HG03442 (cell line): Measurements from ENCODE around the gene RAB31.
"Not testable (repeated sequence)": the region's sequence is repeated elsewhere in the genome, so short reads cannot be mapped to it uniquely, and the experiment has no call there.

Experiments
- ATAC-seq: cut with Tn5 transposase; IDR thresholded peaks from one replicate; pipeline ENCODE4 v1.9.1; 2021; ENCODE audit warnings: mild to moderate bottlenecking, moderate library complexity; ENCODE audit not compliant: unreplicated experiment

RAB31 gene

GRCh38 chr18:9757827-9758621, 49.9 kb downstream of the RAB31 start:
- ATAC-seq: no peak

- no peak for ATAC-seq
Measured at GRCh38 chr18:9758624-9759075, 50.5 kb downstream of the RAB31 start.

GRCh38 chr18:9760641-9761040, 52.5 kb downstream of the RAB31 start:
- no peak for ATAC-seq

GRCh38 chr18:9762526-9762925, 54.4 kb downstream of the RAB31 start:
- no peak for ATAC-seq

GRCh38 chr18:9763157-9763556, 55.1 kb downstream of the RAB31 start:
- ATAC-seq: no peak

- no peak for ATAC-seq
Measured at GRCh38 chr18:9764011-9764481, 55.9 kb downstream of the RAB31 start.

- no peak for ATAC-seq
Measured at GRCh38 chr18:9765501-9765900, 57.4 kb downstream of the RAB31 start.

GRCh38 chr18:9766076-9766481, 58.0 kb downstream of the RAB31 start:
- ATAC-seq: no peak

- ATAC-seq: no peak
Measured at GRCh38 chr18:9766740-9767139, 58.6 kb downstream of the RAB31 start.

GRCh38 chr18:9768071-9768691, 60.1 kb downstream of the RAB31 start:
- ATAC-seq: not testable (repeated sequence)

- ATAC-seq: not testable (repeated sequence)
Measured at GRCh38 chr18:9770111-9770510, 62.0 kb downstream of the RAB31 start.

- ATAC-seq: peak; percentile 68
Measured at GRCh38 chr18:9771261-9771976, 63.3 kb downstream of the RAB31 start.

- ATAC-seq: no peak
Measured at GRCh38 chr18:9771977-9772660, 64.0 kb downstream of the RAB31 start.

- no peak for ATAC-seq
Measured at GRCh38 chr18:9772847-9773677, 65.0 kb downstream of the RAB31 start.

GRCh38 chr18:9774150-9774549, 66.0 kb downstream of the RAB31 start:
- ATAC-seq: no peak

- ATAC-seq: no peak
Measured at GRCh38 chr18:9775178-9775577, 67.1 kb downstream of the RAB31 start.

- ATAC-seq: no peak
Measured at GRCh38 chr18:9779630-9780029, 71.5 kb downstream of the RAB31 start.

GRCh38 chr18:9782073-9782857, 74.2 kb downstream of the RAB31 start:
- ATAC-seq: no peak

- ATAC-seq: no peak
Measured at GRCh38 chr18:9786631-9787030, 78.5 kb downstream of the RAB31 start.
